ENCODE measurements around the gene YIPF3. TPM values are rescaled to one million over a fixed set of nuclear protein-coding genes. Genes with fewer than 3 reads are reported as not detected.
A peak's percentile ranks its signal among the peaks of the same experiment; 100 is the strongest.

YIPF3 gene
- total RNA-seq, 4 donors from 2014 or later, result 73.6 to 96.9 (median 84.9) TPM

- no peaks in the 10 kb centered on the region for H3K9me3 ChIP-seq
- peaks cover 19 to 44% (median 38%) of the 10 kb centered on the region in 4 donors for H3K4me1 ChIP-seq
- TF ChIP-seq POLR2A (IDR thresholded peaks at IDR 0.05; ENCODE audit: low read depth) (no peak), CTCF (IDR thresholded peaks at IDR 0.05) (no peak), EP300 (IDR thresholded peaks at IDR 0.05) (no peak), POLR2AphosphoS5 (IDR thresholded peaks at IDR 0.05) (no peak)
- peaks cover 0 to 5% (median 0%) of the 10 kb centered on the region in 4 donors for H3K27me3 ChIP-seq
- no peaks in the 10 kb centered on the region for H3K36me3 ChIP-seq
- no peak for DNase-seq (ENCODE audit: extremely low spot score)
- H3K4me3 ChIP-seq, result peak overlapping the region; percentile 72 to 82 (median 80)
- intact Hi-C loops (cut with DNase I), result no loop called here
- peak overlapping the region; percentile 80 to 86 (median 84) for H3K27ac ChIP-seq (replicated peaks in 1 of 4)
- 28% methylated on average over 2 of the region's 2 CpGs for WGBS
These were observed 40.0 kb downstream of the YIPF3 start for GRCh38 chr6:43476746-43477145.

GRCh38 chr6:43475516-43475915, 41.2 kb downstream of the YIPF3 start:
- peaks cover 17 to 35% (median 33%) of the 10 kb centered on the region in 4 donors for H3K4me1 ChIP-seq
- TF ChIP-seq EP300 (IDR thresholded peaks at IDR 0.05) (no peak), CTCF (IDR thresholded peaks at IDR 0.05) (no peak), POLR2A (IDR thresholded peaks at IDR 0.05; ENCODE audit: low read depth) (no peak), POLR2AphosphoS5 (IDR thresholded peaks at IDR 0.05) (no peak)
- WGBS, result 84% methylated on average over 6 of the region's 6 CpGs
- no peak overlapping the region for H3K27ac ChIP-seq (replicated peaks in 1 of 4)
- H3K9me3 ChIP-seq, result no peaks in the 10 kb centered on the region
- no peaks in the 10 kb centered on the region for H3K36me3 ChIP-seq
- H3K27me3 ChIP-seq, result peaks cover 0 to 6% (median 0%) of the 10 kb centered on the region in 4 donors
- DNase-seq (ENCODE audit: extremely low spot score), result no peak
- no peak overlapping the region for H3K4me3 ChIP-seq
- intact Hi-C loops (cut with DNase I), result no loop called here

- H3K27ac ChIP-seq (replicated peaks in 1 of 4), result no peak overlapping the region
- no peak overlapping the region for H3K4me3 ChIP-seq
- no peak for DNase-seq (ENCODE audit: extremely low spot score)
- H3K9me3 ChIP-seq, result no peaks in the 10 kb centered on the region
- no peaks in the 10 kb centered on the region for H3K36me3 ChIP-seq
- peaks cover 0 to 27% (median 0%) of the 10 kb centered on the region in 4 donors for H3K27me3 ChIP-seq
- intact Hi-C loops (cut with DNase I), result no loop called here
- peaks cover 2 to 7% (median 5%) of the 10 kb centered on the region in 4 donors for H3K4me1 ChIP-seq
- WGBS, result 94% methylated on average over 4 of the region's 4 CpGs
- TF ChIP-seq POLR2AphosphoS5 (IDR thresholded peaks at IDR 0.05), result no peak
- no peak for TF ChIP-seq EP300 (IDR thresholded peaks at IDR 0.05)
- TF ChIP-seq CTCF (IDR thresholded peaks at IDR 0.05), result no peak
- TF ChIP-seq POLR2A (IDR thresholded peaks at IDR 0.05; ENCODE audit: low read depth), result no peak
These were observed 44.2 kb downstream of the YIPF3 start for GRCh38 chr6:43472515-43472914.

GRCh38 chr6:43471399-43471798, 45.3 kb downstream of the YIPF3 start:
- H3K4me1 ChIP-seq, result no peaks in the 10 kb centered on the region
- H3K27ac ChIP-seq (replicated peaks in 1 of 4), result no peak overlapping the region
- WGBS, result 86% methylated on average over 1 of the region's 1 CpG
- no peak for TF ChIP-seq EP300 (IDR thresholded peaks at IDR 0.05)
- no peak for TF ChIP-seq POLR2AphosphoS5 (IDR thresholded peaks at IDR 0.05)
- no peak for TF ChIP-seq POLR2A (IDR thresholded peaks at IDR 0.05; ENCODE audit: low read depth)
- no peak for TF ChIP-seq CTCF (IDR thresholded peaks at IDR 0.05)
- no peaks in the 10 kb centered on the region for H3K9me3 ChIP-seq
- no peak overlapping the region for H3K4me3 ChIP-seq
- intact Hi-C loops (cut with DNase I), result no loop called here
- no peak for DNase-seq (ENCODE audit: extremely low spot score)
- no peaks in the 10 kb centered on the region for H3K36me3 ChIP-seq
- H3K27me3 ChIP-seq, result peaks cover 0 to 35% (median 0%) of the 10 kb centered on the region in 4 donors

- no peak for DNase-seq (ENCODE audit: extremely low spot score)
- intact Hi-C loops (cut with DNase I), result no loop called here
- 90% methylated on average over 7 of the region's 7 CpGs for WGBS
- H3K36me3 ChIP-seq, result no peaks in the 10 kb centered on the region
- TF ChIP-seq POLR2AphosphoS5 (IDR thresholded peaks at IDR 0.05) (no peak), CTCF (IDR thresholded peaks at IDR 0.05) (no peak), POLR2A (IDR thresholded peaks at IDR 0.05; ENCODE audit: low read depth) (no peak), EP300 (IDR thresholded peaks at IDR 0.05) (no peak)
- no peak overlapping the region for H3K4me3 ChIP-seq
- no peaks in the 10 kb centered on the region for H3K4me1 ChIP-seq
- no peak overlapping the region for H3K27ac ChIP-seq (replicated peaks in 1 of 4)
- peaks cover 0 to 49% (median 0%) of the 10 kb centered on the region in 4 donors for H3K27me3 ChIP-seq
- no peaks in the 10 kb centered on the region for H3K9me3 ChIP-seq
These were observed 46.8 kb downstream of the YIPF3 start for GRCh38 chr6:43469947-43470346.

Measured in esophagus muscularis mucosa (tissue), 4 donors.